ENCODE results near the gene INVS. TPM values are rescaled to one million over a fixed set of nuclear protein-coding genes. Genes with fewer than 3 reads are reported as not detected.
"Not testable (repeated sequence)": the region's sequence is repeated elsewhere in the genome, so short reads cannot be mapped to it uniquely, and the experiment has no call there.

Gene INVS
- total RNA-seq, 1 donor from 2014 or later: 20.5 TPM

DNA sequence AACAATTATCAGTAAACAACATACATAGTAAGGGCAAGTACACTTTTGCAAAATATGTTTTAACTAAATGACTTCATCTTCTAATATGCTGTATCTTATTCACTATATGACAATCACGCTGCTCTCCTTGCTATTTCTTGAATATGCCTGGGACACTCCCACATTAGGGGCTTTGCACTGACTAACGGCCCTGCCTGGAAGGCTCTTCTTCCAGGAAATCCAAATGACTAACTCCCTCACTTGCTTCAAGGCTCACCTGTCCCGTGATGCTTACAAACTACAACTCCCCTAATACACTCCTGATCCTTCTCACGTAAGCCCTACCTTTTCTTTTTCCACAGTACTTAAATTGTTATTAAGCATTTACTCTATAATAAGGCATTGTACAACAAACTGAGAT is 10.8 kb upstream of the INVS start:
- H3K4me3 ChIP-seq (ENCODE audit: low read depth, low read length): no peak overlapping the region
- H3K36me3 ChIP-seq (ENCODE audit: control insufficient read depth, insufficient read depth, low read length): no peaks in the 10 kb centered on the region
- H3K27me3 ChIP-seq (ENCODE audit: control insufficient read depth, insufficient read depth, low read length): no peaks in the 10 kb centered on the region
- DNase-seq (ENCODE audit: low read depth) (peak; percentile 66), FAIRE-seq (no peak)
- TF ChIP-seq, protein P1, sequence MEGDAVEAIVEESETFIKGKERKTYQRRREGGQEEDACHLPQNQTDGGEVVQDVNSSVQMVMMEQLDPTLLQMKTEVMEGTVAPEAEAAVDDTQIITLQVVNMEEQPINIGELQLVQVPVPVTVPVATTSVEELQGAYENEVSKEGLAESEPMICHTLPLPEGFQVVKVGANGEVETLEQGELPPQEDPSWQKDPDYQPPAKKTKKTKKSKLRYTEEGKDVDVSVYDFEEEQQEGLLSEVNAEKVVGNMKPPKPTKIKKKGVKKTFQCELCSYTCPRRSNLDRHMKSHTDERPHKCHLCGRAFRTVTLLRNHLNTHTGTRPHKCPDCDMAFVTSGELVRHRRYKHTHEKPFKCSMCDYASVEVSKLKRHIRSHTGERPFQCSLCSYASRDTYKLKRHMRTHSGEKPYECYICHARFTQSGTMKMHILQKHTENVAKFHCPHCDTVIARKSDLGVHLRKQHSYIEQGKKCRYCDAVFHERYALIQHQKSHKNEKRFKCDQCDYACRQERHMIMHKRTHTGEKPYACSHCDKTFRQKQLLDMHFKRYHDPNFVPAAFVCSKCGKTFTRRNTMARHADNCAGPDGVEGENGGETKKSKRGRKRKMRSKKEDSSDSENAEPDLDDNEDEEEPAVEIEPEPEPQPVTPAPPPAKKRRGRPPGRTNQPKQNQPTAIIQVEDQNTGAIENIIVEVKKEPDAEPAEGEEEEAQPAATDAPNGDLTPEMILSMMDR (IDR thresholded peaks at IDR 0.05; ENCODE audit: insufficient read depth, low read length, severe bottlenecking): no peak

DNA sequence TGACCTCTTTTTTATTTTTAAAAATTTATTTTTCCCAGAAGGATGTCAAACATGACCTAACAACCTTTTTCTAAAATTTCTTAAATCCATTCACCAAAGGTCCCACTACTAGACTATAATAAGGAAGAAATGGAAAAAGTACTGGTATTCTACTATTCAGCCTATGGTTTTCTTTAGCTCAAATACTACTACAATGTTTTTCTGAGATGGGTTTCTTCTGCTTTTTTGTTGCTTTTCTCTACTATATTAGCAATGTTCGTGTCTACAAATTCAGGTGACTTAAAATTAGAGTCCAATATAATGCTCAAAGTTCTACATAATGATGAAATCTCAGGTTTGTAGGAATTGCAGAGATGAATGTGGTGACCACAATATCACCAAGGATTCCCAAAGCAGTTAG is 8.2 kb upstream of the INVS start:
- TF ChIP-seq, protein P1 (IDR thresholded peaks at IDR 0.05; ENCODE audit: insufficient read depth, low read length, severe bottlenecking): no peak
- DNase-seq (ENCODE audit: low read depth): no peak
- FAIRE-seq: no peak
- Histone ChIP-seq H3K36me3 (ENCODE audit: control insufficient read depth, insufficient read depth, low read length) (no peaks in the 10 kb centered on the region), H3K27me3 (ENCODE audit: control insufficient read depth, insufficient read depth, low read length) (no peaks in the 10 kb centered on the region), H3K4me3 (ENCODE audit: low read depth, low read length) (no peak overlapping the region)

DNA sequence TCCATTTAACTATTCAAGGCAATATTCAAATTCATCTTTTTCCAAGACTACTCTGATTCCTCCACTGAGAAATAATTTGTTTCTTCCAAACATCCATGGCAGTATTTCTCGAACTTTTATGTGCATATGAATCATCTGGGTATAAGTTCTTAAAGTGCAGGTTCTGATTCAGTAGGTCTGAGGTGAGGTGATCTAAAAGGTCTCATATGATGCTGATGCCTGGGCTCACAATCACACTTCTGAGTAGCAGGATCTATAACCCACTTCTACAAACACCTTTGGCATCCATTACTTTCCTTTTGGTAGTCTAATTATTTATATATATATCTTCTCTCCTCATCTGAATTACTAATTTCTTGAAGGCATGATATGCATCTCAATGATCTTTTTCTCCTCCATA is 7.4 kb upstream of the INVS start:
- Histone ChIP-seq H3K27me3 (ENCODE audit: control insufficient read depth, insufficient read depth, low read length) (no peaks in the 10 kb centered on the region), H3K4me3 (ENCODE audit: low read depth, low read length) (no peak overlapping the region), H3K36me3 (ENCODE audit: control insufficient read depth, insufficient read depth, low read length) (no peaks in the 10 kb centered on the region)
- TF ChIP-seq, protein P1 (IDR thresholded peaks at IDR 0.05; ENCODE audit: insufficient read depth, low read length, severe bottlenecking): no peak
- DNase-seq (ENCODE audit: low read depth) (no peak), FAIRE-seq (no peak)

DNA sequence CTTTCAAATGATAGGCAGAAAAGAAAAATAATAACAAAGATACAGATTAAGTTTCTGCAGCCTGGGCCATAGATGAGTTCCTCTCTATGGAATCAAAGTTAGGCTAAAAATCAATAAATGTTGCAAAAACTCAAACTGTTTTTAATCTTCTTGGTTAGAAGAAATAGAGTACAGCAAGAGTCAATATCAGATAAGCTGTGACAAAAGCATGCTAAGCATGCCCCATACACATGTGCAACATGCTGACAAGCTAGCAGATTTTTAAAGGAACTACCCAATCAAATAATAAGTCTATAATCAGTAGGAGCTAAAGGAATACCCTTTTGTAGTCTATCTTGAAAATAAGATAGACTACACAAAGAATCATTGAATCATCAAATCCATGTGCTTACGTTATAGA is 7.0 kb upstream of the INVS start:
- no peaks in the 10 kb centered on the region for H3K36me3 ChIP-seq (ENCODE audit: control insufficient read depth, insufficient read depth, low read length)
- no peak for FAIRE-seq
- no peak for DNase-seq (ENCODE audit: low read depth)
- H3K4me3 ChIP-seq (ENCODE audit: low read depth, low read length): no peak overlapping the region
- H3K27me3 ChIP-seq (ENCODE audit: control insufficient read depth, insufficient read depth, low read length): no peaks in the 10 kb centered on the region
- TF ChIP-seq, protein P1 (IDR thresholded peaks at IDR 0.05; ENCODE audit: insufficient read depth, low read length, severe bottlenecking): no peak

DNA sequence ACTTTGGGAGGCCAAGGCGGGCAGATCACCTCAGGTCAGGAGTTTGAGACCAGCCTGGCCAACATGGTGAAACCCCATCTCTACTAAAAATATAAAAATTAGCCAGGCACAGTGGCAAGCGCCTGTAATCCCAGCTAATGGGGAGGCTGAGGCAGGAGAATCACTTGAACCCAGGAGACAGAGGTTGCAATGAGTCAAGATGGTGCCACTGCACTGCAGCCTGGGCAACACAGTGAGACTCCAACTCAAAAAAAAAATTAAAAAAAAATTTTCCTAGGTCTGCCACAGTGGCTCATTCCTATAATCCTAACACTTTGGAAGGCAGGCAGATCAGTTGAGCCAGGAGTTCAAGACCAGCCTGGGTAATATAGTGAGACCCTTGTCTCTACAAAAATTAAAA is 4.6 kb upstream of the INVS start:
- not testable (repeated sequence) for H3K4me3 ChIP-seq (ENCODE audit: low read depth, low read length); FAIRE-seq; H3K36me3 ChIP-seq (ENCODE audit: control insufficient read depth, insufficient read depth, low read length); DNase-seq (ENCODE audit: low read depth); H3K27me3 ChIP-seq (ENCODE audit: control insufficient read depth, insufficient read depth, low read length)

DNA sequence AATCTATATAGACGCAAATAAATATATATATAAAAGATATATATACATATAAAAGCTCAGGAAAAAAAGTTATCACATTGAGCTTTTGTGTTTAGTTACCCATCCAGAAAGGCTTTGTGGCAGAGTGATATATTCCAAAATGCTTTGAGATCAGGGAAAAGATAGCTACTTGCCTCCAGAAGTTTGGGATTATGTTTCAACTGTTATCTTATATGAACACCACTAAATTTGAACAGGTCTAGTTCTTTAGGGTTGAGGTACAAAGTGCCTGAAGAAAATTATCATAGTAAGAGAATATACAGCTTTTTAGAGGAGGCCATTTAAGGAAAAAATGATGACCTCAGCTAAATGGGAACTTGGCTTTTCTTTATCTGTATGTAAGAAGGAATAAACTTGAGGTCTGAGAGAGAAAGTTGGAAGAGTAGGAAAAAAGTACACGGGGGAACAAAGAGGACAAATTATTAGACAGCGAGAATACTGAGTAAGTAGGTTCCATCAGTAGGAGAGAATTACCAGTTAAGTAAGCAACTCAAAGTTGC is 2.6 kb upstream of the INVS start:
- Histone ChIP-seq H3K27me3 (ENCODE audit: control insufficient read depth, insufficient read depth, low read length) (no peaks in the 10 kb centered on the region), H3K36me3 (ENCODE audit: control insufficient read depth, insufficient read depth, low read length) (peaks cover 1% of the 10 kb centered on the region), H3K4me3 (ENCODE audit: low read depth, low read length) (no peak overlapping the region)
- DNase-seq (ENCODE audit: low read depth) (no peak), FAIRE-seq (no peak)
- TF ChIP-seq, protein P1 (IDR thresholded peaks at IDR 0.05; ENCODE audit: insufficient read depth, low read length, severe bottlenecking): no peak

Data from bronchial epithelial cell (primary cell).